H9 (cell line): ENCODE data around the gene GTF3C5. TPM values are rescaled to one million over a fixed set of nuclear protein-coding genes. Genes with fewer than 3 reads are reported as not detected.

Experiments
- DNase-seq: peaks from one replicate; pipeline ENCODE4 v3.0.0-alpha.2; 2017
- H2AFZ ChIP-seq: one replicate; pipeline ENCODE4 v1.6.1; 2013; ENCODE audit warnings: mild to moderate bottlenecking, low read length, control low read depth, moderate library complexity
- H2AK5ac ChIP-seq: 2 replicates; pipeline ENCODE4 v1.6.1; 2013; ENCODE audit warnings: low read length, control low read depth, mixed read lengths; ENCODE audit not compliant: insufficient read length
- H2BK120ac ChIP-seq: one replicate; pipeline ENCODE4 v1.6.1; 2013; ENCODE audit warnings: low read depth, mild to moderate bottlenecking, low read length, control low read depth, inconsistent platforms; ENCODE audit not compliant: poor library complexity, severe bottlenecking
- H2BK12ac ChIP-seq: 2 replicates; pipeline ENCODE4 v1.6.1; 2013; ENCODE audit warnings: low read length, control low read depth, mixed read lengths, low read depth; ENCODE audit not compliant: insufficient read length
- H2BK15ac ChIP-seq: 2 replicates; pipeline ENCODE4 v1.6.1; 2013; ENCODE audit warnings: low read depth, low read length, control low read depth
- H2BK20ac ChIP-seq: one replicate; pipeline ENCODE4 v1.6.1; 2013; ENCODE audit warnings: low read depth, mild to moderate bottlenecking, low read length, control low read depth, inconsistent platforms; ENCODE audit not compliant: poor library complexity, severe bottlenecking
- H2BK5ac ChIP-seq: 2 replicates; pipeline ENCODE4 v1.6.1; 2013; ENCODE audit warnings: low read length, control low read depth, mixed read lengths; ENCODE audit not compliant: insufficient read length
- H3K14ac ChIP-seq: 2 replicates; pipeline ENCODE4 v1.6.1; 2013; ENCODE audit warnings: low read length, control low read depth; ENCODE audit not compliant: insufficient read depth
- H3K18ac ChIP-seq: 2 replicates; pipeline ENCODE4 v1.6.1; 2013; ENCODE audit warnings: low read depth, mild to moderate bottlenecking, mixed read lengths, low read length, control low read depth; ENCODE audit not compliant: insufficient read length
- H3K23ac ChIP-seq: 2 replicates; pipeline ENCODE4 v1.6.1; 2013; ENCODE audit warnings: low read length, control low read depth, mixed read lengths, low read depth; ENCODE audit not compliant: insufficient read length
- H3K23me2 ChIP-seq: 2 replicates; pipeline ENCODE4 v1.6.1; 2013; ENCODE audit warnings: low read depth, mild to moderate bottlenecking, mixed read lengths, low read length, control low read depth; ENCODE audit not compliant: insufficient read length, poor library complexity, severe bottlenecking
- H3K27ac ChIP-seq: 2 replicates; pipeline ENCODE4 v1.5.1; 2013; ENCODE audit warnings: low read length, control low read depth, mixed read lengths, low read depth; ENCODE audit not compliant: insufficient read length
- H3K27me3 ChIP-seq: 2 replicates; pipeline ENCODE4 v1.6.1; 2013; ENCODE audit warnings: low read length, control low read depth, inconsistent platforms; ENCODE audit not compliant: insufficient read depth
- H3K4ac ChIP-seq: 2 replicates; pipeline ENCODE4 v1.6.1; 2013; ENCODE audit warnings: low read depth, mild to moderate bottlenecking, control low read depth, inconsistent platforms, low read length, moderate library complexity
- H3K4me1 ChIP-seq: 2 replicates; pipeline ENCODE4 v1.6.1; 2013; ENCODE audit warnings: low read length, control low read depth, inconsistent platforms; ENCODE audit not compliant: insufficient read depth
- H3K4me2 ChIP-seq: 2 replicates; pipeline ENCODE4 v1.6.1; 2013; ENCODE audit warnings: low read length, control low read depth, mixed read lengths; ENCODE audit not compliant: insufficient read length, insufficient read depth
- H3K56ac ChIP-seq: 2 replicates; pipeline ENCODE4 v1.6.1; 2013; ENCODE audit warnings: low read depth, mild to moderate bottlenecking, mixed read lengths, low read length, control low read depth; ENCODE audit not compliant: insufficient read length
- H3K79me1 ChIP-seq: 2 replicates; pipeline ENCODE4 v1.6.1; 2013; ENCODE audit warnings: low read depth, mild to moderate bottlenecking, moderate library complexity, low read length, control low read depth, inconsistent platforms; ENCODE audit not compliant: insufficient read depth, poor library complexity, severe bottlenecking
- H3K79me2 ChIP-seq: 2 replicates; pipeline ENCODE4 v1.6.1; 2013; ENCODE audit warnings: low read length, control low read depth, inconsistent platforms; ENCODE audit not compliant: insufficient read depth
- H3K9ac ChIP-seq: 2 replicates; pipeline ENCODE4 v1.6.1; 2013; ENCODE audit warnings: low read length, control low read depth, mixed read lengths; ENCODE audit not compliant: insufficient read length; ENCODE audit errors: extremely low read depth
- H3K9me3 ChIP-seq: one replicate; pipeline ENCODE4 v1.6.1; 2013; ENCODE audit warnings: low read depth, low read length, inconsistent platforms; ENCODE audit not compliant: control insufficient read depth
- H3T11ph ChIP-seq: one replicate; pipeline ENCODE4 v1.6.1; 2013; ENCODE audit warnings: mild to moderate bottlenecking, low read length, control low read depth, inconsistent platforms
- H4K20me1 ChIP-seq: one replicate; pipeline ENCODE4 v1.6.1; 2013; ENCODE audit not compliant: control insufficient read depth, insufficient read length, insufficient read depth
- H4K5ac ChIP-seq: 2 replicates; pipeline ENCODE4 v1.6.1; 2013; ENCODE audit warnings: low read depth, mild to moderate bottlenecking, mixed read lengths, low read length, control low read depth; ENCODE audit not compliant: insufficient read length
- H4K8ac ChIP-seq: replicated peaks from 2 replicates; pipeline ENCODE4 v1.6.1; 2013; ENCODE audit warnings: low read length, control low read depth, mixed read lengths, low read depth; ENCODE audit not compliant: insufficient read length
- H4K91ac ChIP-seq: 2 replicates; pipeline ENCODE4 v1.6.1; 2013; ENCODE audit warnings: low read depth, mild to moderate bottlenecking, moderate library complexity, mixed read lengths, low read length, control low read depth; ENCODE audit not compliant: insufficient read length
- H3K27ac Mint-ChIP-seq, 3 experiments: 2 replicates in 2 of 3; 3 replicates in 1 of 3; pipeline ENCODE4 v1.8.0; 2020 to 2021; ENCODE audit warnings: mixed read lengths in 3 of 3, mild to moderate bottlenecking in 1 of 3, moderate library complexity in 1 of 3
- H3K27me3 Mint-ChIP-seq: 2 replicates; pipeline ENCODE4 v1.8.0; 2021; ENCODE audit warnings: low read depth, mild to moderate bottlenecking, moderate library complexity, mixed read lengths
- H3K36me3 Mint-ChIP-seq, 3 experiments: 2 replicates in 2 of 3; 3 replicates in 1 of 3; pipeline ENCODE4 v1.8.0; 2020 to 2021; ENCODE audit warnings: low read depth in 3 of 3, mixed read lengths in 3 of 3; ENCODE audit not compliant: insufficient read depth in 1 of 3
- H3K4me1 Mint-ChIP-seq, 2 experiments: 2 replicates each; pipeline ENCODE4 v1.8.0; 2020; ENCODE audit warnings: mixed read lengths in 2 of 2
- H3K4me3 Mint-ChIP-seq, 2 experiments: 2 replicates in 1 of 2; 3 replicates in 1 of 2; pipeline ENCODE4 v1.8.0; 2020 to 2021; ENCODE audit warnings: mild to moderate bottlenecking in 2 of 2, mixed read lengths in 2 of 2, moderate library complexity in 1 of 2
- H3K9me3 Mint-ChIP-seq, 2 experiments: 2 replicates in 1 of 2; 3 replicates in 1 of 2; pipeline ENCODE4 v1.8.0; 2020; ENCODE audit warnings: mild to moderate bottlenecking in 2 of 2, mixed read lengths in 2 of 2, moderate library complexity in 1 of 2
- CTCF ChIP-seq: fragments of 200-600 bp; sonication (generic); conservative IDR thresholded peaks from 3 replicates; pipeline ENCODE4 v1.8.0; 2021; ENCODE audit warnings: antibody characterized with exemption, mild to moderate bottlenecking
- whole genome bisulfite sequencing: extraction: QIAGEN DNeasy Blood & Tissue Kit; methylation state at CpG from one replicate; pipeline ENCODE4 v1.1.7; 2013; ENCODE audit warnings: missing lambda C conversion rate, low lambda C conversion rate, mixed read lengths; ENCODE audit not compliant: insufficient read length; ENCODE audit errors: extremely low coverage; 5-methylcytosine and 5-hydroxymethylcytosine counted together
- total RNA-seq: library from RNA; stranded (reverse); gene quantifications from 2 replicates; pipeline ENCODE4 v1.2.1, GENCODE V29; 2021

GTF3C5 gene
- total RNA-seq, 1 experiment from 2014 or later: 88.9 TPM

- H3K27me3 Mint-ChIP-seq: no peaks in the 10 kb centered on the region
- WGBS: no CpG with 5 or more reads among the region's 20 CpGs
- Histone ChIP-seq H4K91ac (no peak overlapping the region), H3K9ac (no peak overlapping the region), H3T11ph (no peak overlapping the region), H3K4me2 (no peak overlapping the region), H2BK15ac (no peak overlapping the region), H2BK5ac (no peak overlapping the region), H3K14ac (no peak overlapping the region), H2AFZ (no peak overlapping the region), H3K56ac (no peak overlapping the region), H3K4ac (no peak overlapping the region), H3K79me1 (no peaks in the 10 kb centered on the region), H3K27me3 (no peaks in the 10 kb centered on the region), H3K27ac (no peak overlapping the region), H4K5ac (no peak overlapping the region), H3K23ac (no peak overlapping the region), H3K79me2 (no peaks in the 10 kb centered on the region), H2BK120ac (no peak overlapping the region), H4K20me1 (no peaks in the 10 kb centered on the region), H4K8ac (no peak overlapping the region), H3K18ac (no peak overlapping the region), H3K9me3 (no peaks in the 10 kb centered on the region), H2BK12ac (no peak overlapping the region), H3K4me1 (no peaks in the 10 kb centered on the region), H3K23me2 (no peaks in the 10 kb centered on the region), H2BK20ac (no peak overlapping the region), H2AK5ac (no peak overlapping the region)
- H3K27ac Mint-ChIP-seq: peak overlapping the region in 1 of 3 experiments; percentile 52; a peak in 1 of 7 replicates
- H3K9me3 Mint-ChIP-seq: no peaks in the 10 kb centered on the region
- no peaks in the 10 kb centered on the region for H3K4me1 Mint-ChIP-seq
- H3K4me3 Mint-ChIP-seq: no peak overlapping the region
- H3K36me3 Mint-ChIP-seq: peaks cover 26 to 76% (median 71%) of the 10 kb centered on the region in 3 experiments; a peak in 6 of 7 replicates
- no peak for DNase-seq
- no peak for TF ChIP-seq CTCF
Observed at GRCh38 chr9:133051281-133051900, 20.6 kb downstream of the GTF3C5 start.
